ENCODE data around the gene RNF133.
"Not testable (repeated sequence)": the region's sequence is repeated elsewhere in the genome, so short reads cannot be mapped to it uniquely, and the experiment has no call there.

RNF133 gene

GRCh38 chr7:122684504-122684903 lies 14.4 kb downstream of the RNF133 start:
- H3K27me3 ChIP-seq (ENCODE audit: control insufficient read depth, insufficient read depth, low read length), result no peaks in the 10 kb centered on the region
- no peak overlapping the region for H3K27ac ChIP-seq (ENCODE audit: low read depth, low read length)
- H3K4me3 ChIP-seq (ENCODE audit: low read length), result no peak overlapping the region
- no peaks in the 10 kb centered on the region for H3K4me1 ChIP-seq (ENCODE audit: control insufficient read depth, insufficient read depth, low read length)
- no peak overlapping the region for H3K9ac ChIP-seq (ENCODE audit: low read length)
- no peaks in the 10 kb centered on the region for H3K36me3 ChIP-seq (ENCODE audit: control insufficient read depth, insufficient read depth, low read length)

- Histone ChIP-seq H3K9ac (ENCODE audit: low read length) (no peak overlapping the region), H3K27me3 (ENCODE audit: control insufficient read depth, insufficient read depth, low read length) (no peaks in the 10 kb centered on the region), H3K4me3 (ENCODE audit: low read length) (no peak overlapping the region), H3K27ac (ENCODE audit: low read depth, low read length) (no peak overlapping the region), H3K36me3 (ENCODE audit: control insufficient read depth, insufficient read depth, low read length) (no peaks in the 10 kb centered on the region), H3K4me1 (ENCODE audit: control insufficient read depth, insufficient read depth, low read length) (no peaks in the 10 kb centered on the region)
Observed at GRCh38 chr7:122682815-122683550, 15.9 kb downstream of the RNF133 start.

DNA sequence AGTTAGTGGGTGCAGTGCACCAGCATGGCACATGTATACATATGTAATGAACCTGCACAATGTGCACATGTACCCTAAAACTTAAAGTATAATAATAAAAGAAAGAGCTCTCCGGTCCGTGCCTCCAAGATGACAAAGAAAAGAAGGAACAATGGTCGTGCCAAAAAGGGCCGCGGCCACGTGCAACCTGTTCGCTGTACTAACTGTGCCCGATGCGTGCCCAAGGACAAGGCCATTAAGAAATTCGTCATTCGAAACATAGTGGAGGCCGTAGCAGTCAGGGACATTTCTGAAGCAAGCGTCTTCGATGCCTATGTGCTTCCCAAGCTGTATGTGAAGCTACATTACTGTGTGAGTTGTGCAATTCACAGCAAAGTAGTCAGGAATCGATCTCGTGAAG lies 17.7 kb downstream of the RNF133 start:
- H3K4me1 ChIP-seq (ENCODE audit: control insufficient read depth, insufficient read depth, low read length); H3K4me3 ChIP-seq (ENCODE audit: low read length); H3K27ac ChIP-seq (ENCODE audit: low read depth, low read length); H3K27me3 ChIP-seq (ENCODE audit: control insufficient read depth, insufficient read depth, low read length); H3K36me3 ChIP-seq (ENCODE audit: control insufficient read depth, insufficient read depth, low read length); H3K9ac ChIP-seq (ENCODE audit: low read length): not testable (repeated sequence)

DNA sequence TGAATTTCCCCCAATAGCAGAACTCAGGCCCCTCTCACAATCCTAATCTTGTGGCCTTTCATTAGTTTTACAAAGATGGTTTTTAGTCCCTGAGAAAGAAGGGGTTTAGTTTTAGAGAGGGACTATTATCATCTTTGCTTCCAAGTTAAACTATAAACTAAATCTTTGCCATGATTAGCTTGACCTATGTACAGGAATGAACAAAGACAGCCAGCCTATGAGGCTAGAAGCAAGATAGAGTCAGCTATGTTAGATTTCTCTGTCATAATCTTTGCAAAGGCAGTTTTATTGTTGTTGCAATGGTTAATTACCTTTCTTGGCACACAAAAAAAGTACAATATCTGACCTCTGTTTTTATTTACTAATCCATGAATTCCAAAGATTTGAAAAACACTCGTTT lies 19.1 kb downstream of the RNF133 start:
- peaks cover 3% of the 10 kb centered on the region for H3K4me1 ChIP-seq (ENCODE audit: control insufficient read depth, insufficient read depth, low read length)

DNA sequence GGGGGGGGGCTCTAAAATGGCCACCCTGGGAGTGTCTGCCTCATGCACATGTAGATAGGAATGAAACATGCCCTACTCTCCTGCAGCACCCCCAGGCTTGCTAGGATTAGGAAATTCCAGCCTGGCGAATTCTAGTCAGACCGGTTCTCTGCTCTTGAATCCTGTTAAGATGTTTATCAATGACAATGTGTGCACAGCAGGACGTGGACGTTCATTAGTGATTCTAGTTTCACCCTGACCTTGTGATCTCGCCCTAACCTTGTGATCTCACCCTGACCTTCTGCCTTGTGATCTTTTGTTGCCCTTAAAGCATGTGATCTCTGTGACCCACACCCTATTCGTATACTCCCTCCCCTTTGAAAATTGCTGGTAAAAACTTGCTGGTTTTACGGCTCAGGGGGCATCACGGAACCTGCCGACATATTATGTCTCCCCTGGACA lies 19.6 kb downstream of the RNF133 start:
- not testable (repeated sequence) for H3K4me1 ChIP-seq (ENCODE audit: control insufficient read depth, insufficient read depth, low read length); H3K9ac ChIP-seq (ENCODE audit: low read length); H3K27ac ChIP-seq (ENCODE audit: low read depth, low read length); H3K27me3 ChIP-seq (ENCODE audit: control insufficient read depth, insufficient read depth, low read length); H3K36me3 ChIP-seq (ENCODE audit: control insufficient read depth, insufficient read depth, low read length); H3K4me3 ChIP-seq (ENCODE audit: low read length)

More for the DNA sequence above, 19.1 kb downstream of the RNF133 start:
- H3K27me3 ChIP-seq (ENCODE audit: control insufficient read depth, insufficient read depth, low read length), result no peaks in the 10 kb centered on the region
- H3K4me3 ChIP-seq (ENCODE audit: low read length), result no peak overlapping the region
- no peak overlapping the region for H3K9ac ChIP-seq (ENCODE audit: low read length)
- no peak overlapping the region for H3K27ac ChIP-seq (ENCODE audit: low read depth, low read length)
- no peaks in the 10 kb centered on the region for H3K36me3 ChIP-seq (ENCODE audit: control insufficient read depth, insufficient read depth, low read length)

GRCh38 chr7:122677149-122677548 lies 21.8 kb downstream of the RNF133 start:
- H3K27ac ChIP-seq (ENCODE audit: low read depth, low read length), result no peak overlapping the region

DNA sequence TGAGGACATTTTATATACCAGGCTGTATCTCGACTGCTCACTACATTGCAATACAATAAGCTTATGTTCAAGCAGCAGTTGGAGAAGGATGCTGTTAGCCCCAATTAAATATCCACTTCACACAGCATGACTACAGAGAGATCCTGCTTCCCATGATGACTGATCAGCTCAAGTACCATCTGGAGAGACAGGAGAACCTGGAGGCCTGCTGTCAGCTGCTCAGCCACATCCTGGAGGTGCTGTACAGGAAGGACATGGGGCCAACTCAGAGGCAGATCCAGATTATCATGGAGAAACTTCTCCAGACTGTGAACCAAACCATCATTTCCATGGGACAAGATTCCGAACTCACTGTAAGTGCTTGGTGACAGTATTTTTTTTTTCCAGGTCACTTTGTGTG lies 22.5 kb downstream of the RNF133 start:
- no peak overlapping the region for H3K4me3 ChIP-seq (ENCODE audit: low read length)
- H3K27me3 ChIP-seq (ENCODE audit: control insufficient read depth, insufficient read depth, low read length), result no peaks in the 10 kb centered on the region
- H3K4me1 ChIP-seq (ENCODE audit: control insufficient read depth, insufficient read depth, low read length), result peaks cover 3% of the 10 kb centered on the region
- no peak overlapping the region for H3K9ac ChIP-seq (ENCODE audit: low read length)
- no peak overlapping the region for H3K27ac ChIP-seq (ENCODE audit: low read depth, low read length)
- no peaks in the 10 kb centered on the region for H3K36me3 ChIP-seq (ENCODE audit: control insufficient read depth, insufficient read depth, low read length)

More at GRCh38 chr7:122677149-122677548, 21.8 kb downstream of the RNF133 start:
- Histone ChIP-seq H3K36me3 (ENCODE audit: control insufficient read depth, insufficient read depth, low read length) (no peaks in the 10 kb centered on the region), H3K4me3 (ENCODE audit: low read length) (no peak overlapping the region), H3K4me1 (ENCODE audit: control insufficient read depth, insufficient read depth, low read length) (peaks cover 3% of the 10 kb centered on the region), H3K27me3 (ENCODE audit: control insufficient read depth, insufficient read depth, low read length) (no peaks in the 10 kb centered on the region), H3K9ac (ENCODE audit: low read length) (no peak overlapping the region)

DNA sequence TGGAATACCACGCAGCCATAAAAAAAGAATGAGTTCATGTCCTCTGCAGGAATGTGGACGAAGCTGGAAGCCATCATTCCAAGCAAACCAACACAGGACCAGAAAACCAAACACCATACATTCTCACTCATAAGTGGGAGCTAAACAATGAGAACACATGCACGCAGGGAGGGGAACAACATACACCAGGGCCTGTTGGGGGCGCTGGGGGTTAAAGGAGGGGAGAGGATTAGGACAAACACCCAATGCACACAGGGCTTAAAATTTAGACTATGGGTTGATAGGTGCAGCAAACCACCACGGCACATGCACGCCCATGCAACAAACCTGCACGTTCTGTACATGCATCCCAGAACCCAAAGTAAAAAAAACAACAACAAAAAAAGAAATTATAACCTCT lies 23.3 kb downstream of the RNF133 start:
- Histone ChIP-seq H3K4me3 (ENCODE audit: low read length) (no peak overlapping the region), H3K4me1 (ENCODE audit: control insufficient read depth, insufficient read depth, low read length) (peaks cover 3% of the 10 kb centered on the region), H3K27me3 (ENCODE audit: control insufficient read depth, insufficient read depth, low read length) (no peaks in the 10 kb centered on the region), H3K27ac (ENCODE audit: low read depth, low read length) (no peak overlapping the region), H3K36me3 (ENCODE audit: control insufficient read depth, insufficient read depth, low read length) (no peaks in the 10 kb centered on the region), H3K9ac (ENCODE audit: low read length) (no peak overlapping the region)

- no peaks in the 10 kb centered on the region for H3K27me3 ChIP-seq (ENCODE audit: control insufficient read depth, insufficient read depth, low read length)
- H3K4me3 ChIP-seq (ENCODE audit: low read length), result no peak overlapping the region
- no peak overlapping the region for H3K27ac ChIP-seq (ENCODE audit: low read depth, low read length)
- H3K9ac ChIP-seq (ENCODE audit: low read length), result no peak overlapping the region
- H3K4me1 ChIP-seq (ENCODE audit: control insufficient read depth, insufficient read depth, low read length), result peaks cover 3% of the 10 kb centered on the region
- H3K36me3 ChIP-seq (ENCODE audit: control insufficient read depth, insufficient read depth, low read length), result no peaks in the 10 kb centered on the region
Observed at GRCh38 chr7:122675011-122675410, 23.9 kb downstream of the RNF133 start.

DNA sequence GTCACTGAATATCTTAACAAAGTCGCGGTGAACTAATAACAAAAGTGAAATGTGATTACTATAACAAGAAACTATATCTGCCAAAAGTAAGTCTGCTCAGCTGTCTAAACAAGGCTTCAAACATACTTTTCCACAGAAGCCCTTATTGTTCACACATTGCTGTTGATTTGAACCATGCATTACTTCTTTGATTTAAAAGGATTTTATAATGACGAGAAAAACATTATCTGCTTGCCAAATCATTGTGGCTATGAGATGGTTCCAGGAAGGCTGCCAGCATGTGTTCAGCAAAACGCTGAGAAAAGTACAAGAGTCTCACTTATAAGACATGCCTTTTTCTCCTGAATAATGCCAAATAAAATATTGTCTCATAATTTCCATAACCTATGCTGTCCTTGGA lies 24.4 kb downstream of the RNF133 start:
- Histone ChIP-seq H3K4me3 (ENCODE audit: low read length) (no peak overlapping the region), H3K4me1 (ENCODE audit: control insufficient read depth, insufficient read depth, low read length) (peaks cover 3% of the 10 kb centered on the region), H3K36me3 (ENCODE audit: control insufficient read depth, insufficient read depth, low read length) (no peaks in the 10 kb centered on the region), H3K27me3 (ENCODE audit: control insufficient read depth, insufficient read depth, low read length) (no peaks in the 10 kb centered on the region), H3K27ac (ENCODE audit: low read depth, low read length) (no peak overlapping the region), H3K9ac (ENCODE audit: low read length) (no peak overlapping the region)

DNA sequence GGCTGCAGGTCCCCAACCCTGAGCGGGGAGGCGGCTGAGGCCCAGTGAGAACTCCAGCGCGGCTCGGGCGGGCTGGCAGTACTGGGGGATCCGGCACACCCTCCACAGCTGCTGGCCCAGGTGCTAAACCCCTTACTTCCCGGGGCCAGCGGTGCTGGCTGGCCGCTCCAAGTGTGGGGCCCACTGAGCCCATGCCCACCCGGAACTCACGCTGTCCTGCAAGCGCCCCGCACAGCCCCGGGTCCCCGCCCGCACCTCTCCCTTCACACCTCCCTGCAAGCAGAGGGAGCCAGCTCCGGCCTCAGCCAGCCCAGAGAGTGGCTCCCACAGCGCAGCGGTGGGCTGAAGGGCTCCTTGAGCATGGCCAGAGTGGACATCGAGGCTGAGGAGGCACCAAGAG lies 25.0 kb downstream of the RNF133 start:
- Histone ChIP-seq H3K4me3 (ENCODE audit: low read length) (no peak overlapping the region), H3K9ac (ENCODE audit: low read length) (no peak overlapping the region), H3K27me3 (ENCODE audit: control insufficient read depth, insufficient read depth, low read length) (no peaks in the 10 kb centered on the region), H3K27ac (ENCODE audit: low read depth, low read length) (no peak overlapping the region), H3K4me1 (ENCODE audit: control insufficient read depth, insufficient read depth, low read length) (peaks cover 3% of the 10 kb centered on the region), H3K36me3 (ENCODE audit: control insufficient read depth, insufficient read depth, low read length) (no peaks in the 10 kb centered on the region)

GRCh38 chr7:122672536-122672935 lies 26.4 kb downstream of the RNF133 start:
- Histone ChIP-seq H3K4me3 (ENCODE audit: low read length) (no peak overlapping the region), H3K36me3 (ENCODE audit: control insufficient read depth, insufficient read depth, low read length) (no peaks in the 10 kb centered on the region), H3K27me3 (ENCODE audit: control insufficient read depth, insufficient read depth, low read length) (no peaks in the 10 kb centered on the region), H3K4me1 (ENCODE audit: control insufficient read depth, insufficient read depth, low read length) (peaks cover 3% of the 10 kb centered on the region), H3K27ac (ENCODE audit: low read depth, low read length) (no peak overlapping the region), H3K9ac (ENCODE audit: low read length) (no peak overlapping the region)

- Histone ChIP-seq H3K4me3 (ENCODE audit: low read length) (no peak overlapping the region), H3K4me1 (ENCODE audit: control insufficient read depth, insufficient read depth, low read length) (no peaks in the 10 kb centered on the region), H3K27me3 (ENCODE audit: control insufficient read depth, insufficient read depth, low read length) (no peaks in the 10 kb centered on the region), H3K9ac (ENCODE audit: low read length) (no peak overlapping the region), H3K36me3 (ENCODE audit: control insufficient read depth, insufficient read depth, low read length) (no peaks in the 10 kb centered on the region), H3K27ac (ENCODE audit: low read depth, low read length) (no peak overlapping the region)
Observed at GRCh38 chr7:122663733-122664132, 35.2 kb downstream of the RNF133 start.

Measured in rectal smooth muscle tissue (tissue), 1 donor.